Omental fat pad (tissue), 4 donors: ENCODE results near the gene AGAP1. TPM values are rescaled to one million over a fixed set of nuclear protein-coding genes. Genes with fewer than 3 reads are reported as not detected.

Experiments used
- ATAC-seq: fragments of 150-250 bp; one replicate; pipeline ENCODE4 v1.9.1; 2016; ENCODE audit warnings: mild to moderate bottlenecking, moderate library complexity; ENCODE audit not compliant: low FRiP score
- DNase-seq: peaks from one replicate; pipeline ENCODE4 v3.0.0-alpha.2; 2019; ENCODE audit warnings: low spot score
- total RNA-seq, 4 donors: library from RNA; depleted of rRNA; stranded (reverse); fragments of >200 nt; gene quantifications; one replicate each; pipeline ENCODE4 v1.1.0, GENCODE V29; 2016
- TF ChIP-seq, protein P1 (sequence below), 3 donors: fragments of 450-650 bp; IDR thresholded peaks; one replicate each; pipeline ENCODE4 v1.5.1; 2016 to 2017; ENCODE audit warnings: antibody characterized with exemption in 3 of 3, mild to moderate bottlenecking in 3 of 3, moderate library complexity in 2 of 3

Gene AGAP1
- total RNA-seq, 4 donors from 2014 or later = 15.5 to 24.3 (median 16.2) TPM

GRCh38 chr2:235765181-235765820 is 271.5 kb downstream of the AGAP1 start:
- ATAC-seq = peak; percentile 92
- TF ChIP-seq, protein P1, sequence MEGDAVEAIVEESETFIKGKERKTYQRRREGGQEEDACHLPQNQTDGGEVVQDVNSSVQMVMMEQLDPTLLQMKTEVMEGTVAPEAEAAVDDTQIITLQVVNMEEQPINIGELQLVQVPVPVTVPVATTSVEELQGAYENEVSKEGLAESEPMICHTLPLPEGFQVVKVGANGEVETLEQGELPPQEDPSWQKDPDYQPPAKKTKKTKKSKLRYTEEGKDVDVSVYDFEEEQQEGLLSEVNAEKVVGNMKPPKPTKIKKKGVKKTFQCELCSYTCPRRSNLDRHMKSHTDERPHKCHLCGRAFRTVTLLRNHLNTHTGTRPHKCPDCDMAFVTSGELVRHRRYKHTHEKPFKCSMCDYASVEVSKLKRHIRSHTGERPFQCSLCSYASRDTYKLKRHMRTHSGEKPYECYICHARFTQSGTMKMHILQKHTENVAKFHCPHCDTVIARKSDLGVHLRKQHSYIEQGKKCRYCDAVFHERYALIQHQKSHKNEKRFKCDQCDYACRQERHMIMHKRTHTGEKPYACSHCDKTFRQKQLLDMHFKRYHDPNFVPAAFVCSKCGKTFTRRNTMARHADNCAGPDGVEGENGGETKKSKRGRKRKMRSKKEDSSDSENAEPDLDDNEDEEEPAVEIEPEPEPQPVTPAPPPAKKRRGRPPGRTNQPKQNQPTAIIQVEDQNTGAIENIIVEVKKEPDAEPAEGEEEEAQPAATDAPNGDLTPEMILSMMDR (IDR thresholded peaks at IDR 0.05) = no peak
- no peak for DNase-seq

GRCh38 chr2:235766278-235766677 is 272.4 kb downstream of the AGAP1 start:
- ATAC-seq (peak; percentile 82), DNase-seq (no peak)
- TF ChIP-seq, protein P1 (IDR thresholded peaks at IDR 0.05) = peak in 2 of 3 donors; percentile 70

DNA sequence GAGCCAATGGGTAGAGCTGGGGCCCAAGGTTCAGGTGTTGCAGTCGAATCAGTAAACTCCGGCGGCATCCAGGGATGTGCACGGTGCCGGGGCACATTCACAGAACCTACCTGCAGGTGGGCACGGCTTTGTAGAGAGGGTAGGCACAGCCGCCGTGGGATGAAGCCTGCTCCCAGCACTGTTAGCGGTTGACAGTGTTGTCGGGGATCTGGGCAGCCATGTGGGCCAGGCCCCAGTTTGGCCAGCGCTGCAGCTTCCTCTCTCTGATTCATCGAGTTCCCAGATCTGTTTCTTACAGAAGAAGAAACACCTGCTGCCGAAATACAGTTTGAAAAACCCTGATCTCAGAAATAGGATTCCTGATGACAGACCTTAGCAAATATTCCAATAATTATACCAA is 274.8 kb downstream of the AGAP1 start:
- no peak for DNase-seq
- no peak for ATAC-seq
- TF ChIP-seq, protein P1 (IDR thresholded peaks at IDR 0.05) = no peak

DNA sequence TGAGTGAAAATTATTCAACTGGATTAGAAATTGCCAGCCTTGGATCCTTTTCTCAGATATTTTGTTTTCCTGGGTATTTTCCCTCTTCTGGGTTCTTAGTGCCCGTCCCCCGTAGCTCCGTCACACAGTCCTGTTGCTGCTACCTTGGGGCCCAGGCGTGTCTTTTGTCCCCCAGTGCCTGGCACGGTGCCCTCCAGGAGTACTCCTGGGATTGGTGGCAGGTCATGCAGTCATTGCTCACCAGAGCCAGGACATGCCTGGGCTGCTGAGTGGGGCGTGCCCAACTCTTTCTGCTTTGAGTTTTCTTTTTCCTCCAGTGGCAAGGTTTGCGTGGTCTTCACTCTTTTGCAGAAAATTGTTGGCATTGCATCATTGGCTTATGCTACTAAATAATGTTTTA is 275.2 kb downstream of the AGAP1 start:
- TF ChIP-seq, protein P1 (IDR thresholded peaks at IDR 0.05) = no peak
- ATAC-seq (no peak), DNase-seq (no peak)

- DNase-seq (no peak), ATAC-seq (no peak)
- TF ChIP-seq, protein P1 (IDR thresholded peaks at IDR 0.05) = no peak
These were observed 277.3 kb downstream of the AGAP1 start for GRCh38 chr2:235770909-235771820.

GRCh38 chr2:235773188-235773928 is 279.5 kb downstream of the AGAP1 start:
- ATAC-seq = no peak
- TF ChIP-seq, protein P1 (IDR thresholded peaks at IDR 0.05) = no peak
- no peak for DNase-seq
